HG03432 (cell line): Measurements from ENCODE around the gene FHOD3.
"Not testable (repeated sequence)": the region's sequence is repeated elsewhere in the genome, so short reads cannot be mapped to it uniquely, and the experiment has no call there.

Experiments
- ATAC-seq: cut with Tn5 transposase; IDR thresholded peaks from one replicate; pipeline ENCODE4 v1.9.1; 2021; ENCODE audit warnings: mild to moderate bottlenecking, moderate library complexity; ENCODE audit not compliant: unreplicated experiment

The FHOD3 gene

GRCh38 chr18:36762965-36763364 is 465.5 kb downstream of the FHOD3 start:
- ATAC-seq, result not testable (repeated sequence)

GRCh38 chr18:36766836-36767235 is 469.3 kb downstream of the FHOD3 start:
- no peak for ATAC-seq

GRCh38 chr18:36769172-36769571 is 471.7 kb downstream of the FHOD3 start:
- ATAC-seq, result no peak

- ATAC-seq, result no peak
These were observed 472.2 kb downstream of the FHOD3 start for GRCh38 chr18:36769611-36770314.

- no peak for ATAC-seq
These were observed 472.9 kb downstream of the FHOD3 start for GRCh38 chr18:36770315-36770946.

GRCh38 chr18:36771245-36771644 is 473.7 kb downstream of the FHOD3 start:
- ATAC-seq, result peak; percentile 61

- ATAC-seq, result no peak
These were observed 474.8 kb downstream of the FHOD3 start for GRCh38 chr18:36772241-36772723.

- ATAC-seq, result no peak
These were observed 477.9 kb downstream of the FHOD3 start for GRCh38 chr18:36775396-36775795.

GRCh38 chr18:36776650-36777049 is 479.1 kb downstream of the FHOD3 start:
- no peak for ATAC-seq

GRCh38 chr18:36777566-36777965 is 480.1 kb downstream of the FHOD3 start:
- ATAC-seq, result no peak

GRCh38 chr18:36780748-36781147 is 483.2 kb downstream of the FHOD3 start:
- ATAC-seq, result no peak

GRCh38 chr18:36782710-36783109 is 485.2 kb downstream of the FHOD3 start:
- ATAC-seq, result no peak

- no peak for ATAC-seq
These were observed 486.3 kb downstream of the FHOD3 start for GRCh38 chr18:36783792-36784191.

GRCh38 chr18:36786686-36787085 is 489.2 kb downstream of the FHOD3 start:
- no peak for ATAC-seq

- no peak for ATAC-seq
These were observed 495.2 kb downstream of the FHOD3 start for GRCh38 chr18:36792634-36793283.

- no peak for ATAC-seq
These were observed 501.4 kb downstream of the FHOD3 start for GRCh38 chr18:36798738-36799473.

GRCh38 chr18:36805105-36805504 is 507.6 kb downstream of the FHOD3 start:
- no peak for ATAC-seq

- ATAC-seq, result no peak
These were observed 511.2 kb downstream of the FHOD3 start for GRCh38 chr18:36808681-36809080.

GRCh38 chr18:36809590-36810381 is 512.3 kb downstream of the FHOD3 start:
- ATAC-seq, result peak; percentile 97

GRCh38 chr18:36811430-36811829 is 513.9 kb downstream of the FHOD3 start:
- no peak for ATAC-seq
